ENCODE results near the gene LGI2. TPM values are rescaled to one million over a fixed set of nuclear protein-coding genes. Genes with fewer than 3 reads are reported as not detected.

Gene LGI2
- total and polyA plus RNA-seq, 2 experiments from 2014 or later, result 0.89 to 3.6 TPM

DNA sequence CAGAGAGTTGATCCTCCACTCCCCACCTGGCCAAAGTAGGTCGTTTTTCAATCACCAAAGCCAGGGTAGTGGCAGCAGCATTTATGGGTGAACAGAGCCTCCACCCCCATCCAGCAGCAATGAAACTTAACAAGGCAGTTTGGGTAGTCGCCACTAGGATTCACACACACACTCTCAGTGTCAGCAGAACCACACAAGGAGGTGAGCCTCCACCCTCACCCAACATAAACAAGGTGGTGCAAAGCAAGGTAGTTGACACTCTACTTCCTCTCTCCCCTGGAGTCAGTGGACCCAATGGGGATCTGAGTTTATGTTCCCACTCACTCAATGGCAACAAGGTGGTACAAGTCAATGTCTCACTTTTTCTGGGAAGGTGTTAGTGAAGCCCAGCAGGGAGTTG lies 67.5 kb downstream of the LGI2 start:
- Histone ChIP-seq H3K9me2 (replicated peaks; ENCODE audit: insufficient read depth) (no peaks in the 10 kb centered on the region), H3K4me3 (no peak overlapping the region), H3K36me3 (replicated peaks; ENCODE audit: insufficient read depth, low read depth) (no peaks in the 10 kb centered on the region), H3K4me1 (ENCODE audit: insufficient read depth) (no peaks in the 10 kb centered on the region), H3K27ac (no peak overlapping the region), H3K79me2 (no peaks in the 10 kb centered on the region), H4K20me1 (ENCODE audit: insufficient read depth, poor library complexity, severe bottlenecking) (no peaks in the 10 kb centered on the region), H2AFZ (no peak overlapping the region), H3K9me3 (ENCODE audit: low read depth) (no peaks in the 10 kb centered on the region), H3K27me3 (no peaks in the 10 kb centered on the region), H3K4me2 (no peak overlapping the region)
- 67% methylated on average over 2 of the region's 2 CpGs for WGBS (ENCODE audit: low lambda C conversion rate, missing lambda C conversion rate)
- DNase-seq (ENCODE audit: low spot score), result no peak
- TF ChIP-seq EZH2phosphoT487 (IDR thresholded peaks at IDR 0.05; ENCODE audit: low read depth, severe bottlenecking, unreplicated experiment) (no peak), EZH2 (IDR thresholded peaks at IDR 0.05; ENCODE audit: borderline replicate concordance) (no peak)
- TF ChIP-seq, protein P1, sequence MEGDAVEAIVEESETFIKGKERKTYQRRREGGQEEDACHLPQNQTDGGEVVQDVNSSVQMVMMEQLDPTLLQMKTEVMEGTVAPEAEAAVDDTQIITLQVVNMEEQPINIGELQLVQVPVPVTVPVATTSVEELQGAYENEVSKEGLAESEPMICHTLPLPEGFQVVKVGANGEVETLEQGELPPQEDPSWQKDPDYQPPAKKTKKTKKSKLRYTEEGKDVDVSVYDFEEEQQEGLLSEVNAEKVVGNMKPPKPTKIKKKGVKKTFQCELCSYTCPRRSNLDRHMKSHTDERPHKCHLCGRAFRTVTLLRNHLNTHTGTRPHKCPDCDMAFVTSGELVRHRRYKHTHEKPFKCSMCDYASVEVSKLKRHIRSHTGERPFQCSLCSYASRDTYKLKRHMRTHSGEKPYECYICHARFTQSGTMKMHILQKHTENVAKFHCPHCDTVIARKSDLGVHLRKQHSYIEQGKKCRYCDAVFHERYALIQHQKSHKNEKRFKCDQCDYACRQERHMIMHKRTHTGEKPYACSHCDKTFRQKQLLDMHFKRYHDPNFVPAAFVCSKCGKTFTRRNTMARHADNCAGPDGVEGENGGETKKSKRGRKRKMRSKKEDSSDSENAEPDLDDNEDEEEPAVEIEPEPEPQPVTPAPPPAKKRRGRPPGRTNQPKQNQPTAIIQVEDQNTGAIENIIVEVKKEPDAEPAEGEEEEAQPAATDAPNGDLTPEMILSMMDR (IDR thresholded peaks at IDR 0.05; ENCODE audit: poor library complexity), result no peak

DNA sequence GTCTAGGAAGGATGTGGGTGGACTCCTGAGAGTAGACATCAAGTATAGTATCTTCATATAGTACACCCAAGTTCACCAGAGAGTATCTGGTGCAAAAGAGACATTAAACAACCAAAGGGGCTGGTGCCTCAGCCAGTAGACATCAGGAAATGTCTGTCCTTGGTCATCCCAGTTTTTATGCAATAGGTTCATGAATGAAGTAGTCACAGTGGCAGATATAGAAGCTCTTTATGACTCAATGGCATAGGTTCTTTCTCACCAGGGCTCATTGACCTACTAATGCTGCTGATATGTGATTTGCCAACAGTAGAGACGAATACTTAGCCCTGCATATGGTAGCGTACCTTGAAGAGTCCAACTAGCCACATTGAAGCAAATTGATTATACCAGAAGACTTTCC lies 72.9 kb downstream of the LGI2 start:
- WGBS (ENCODE audit: low lambda C conversion rate, missing lambda C conversion rate), result 84% methylated on average over 2 of the region's 2 CpGs
- Histone ChIP-seq H3K27me3 (no peaks in the 10 kb centered on the region), H4K20me1 (ENCODE audit: insufficient read depth, poor library complexity, severe bottlenecking) (no peaks in the 10 kb centered on the region), H3K9me2 (replicated peaks; ENCODE audit: insufficient read depth) (no peaks in the 10 kb centered on the region), H3K27ac (no peak overlapping the region), H3K9me3 (ENCODE audit: low read depth) (no peaks in the 10 kb centered on the region), H3K4me1 (ENCODE audit: insufficient read depth) (no peaks in the 10 kb centered on the region), H3K4me2 (no peak overlapping the region), H2AFZ (no peak overlapping the region), H3K36me3 (replicated peaks; ENCODE audit: insufficient read depth, low read depth) (no peaks in the 10 kb centered on the region), H3K4me3 (no peak overlapping the region), H3K79me2 (no peaks in the 10 kb centered on the region)
- DNase-seq (ENCODE audit: low spot score), result no peak
- TF ChIP-seq, protein P1 (IDR thresholded peaks at IDR 0.05; ENCODE audit: poor library complexity), result no peak

DNA sequence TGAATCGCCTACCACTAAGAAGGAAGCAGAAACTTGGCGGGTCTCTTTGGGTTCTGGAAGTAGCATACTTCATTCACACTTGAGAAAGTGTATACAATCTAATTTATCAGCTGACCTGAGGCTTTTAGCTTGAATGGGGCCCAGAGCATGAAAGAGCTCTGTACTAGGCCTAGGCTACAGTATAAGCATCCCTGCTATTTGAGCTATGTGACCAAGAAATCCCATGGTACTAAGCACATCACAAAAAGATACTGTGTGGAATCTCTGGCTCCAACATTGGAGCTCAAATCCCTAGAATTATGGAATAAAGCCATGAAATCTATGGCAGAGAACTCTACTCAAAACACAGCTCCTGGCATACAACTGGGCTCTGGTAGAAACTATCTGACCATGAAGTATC lies 74.0 kb downstream of the LGI2 start:
- no peak overlapping the region for H3K4me2 ChIP-seq
- no peak for TF ChIP-seq EZH2phosphoT487 (IDR thresholded peaks at IDR 0.05; ENCODE audit: low read depth, severe bottlenecking, unreplicated experiment)
- TF ChIP-seq, protein P1 (IDR thresholded peaks at IDR 0.05; ENCODE audit: poor library complexity), result no peak
- TF ChIP-seq EZH2 (IDR thresholded peaks at IDR 0.05; ENCODE audit: borderline replicate concordance), result no peak

DNA sequence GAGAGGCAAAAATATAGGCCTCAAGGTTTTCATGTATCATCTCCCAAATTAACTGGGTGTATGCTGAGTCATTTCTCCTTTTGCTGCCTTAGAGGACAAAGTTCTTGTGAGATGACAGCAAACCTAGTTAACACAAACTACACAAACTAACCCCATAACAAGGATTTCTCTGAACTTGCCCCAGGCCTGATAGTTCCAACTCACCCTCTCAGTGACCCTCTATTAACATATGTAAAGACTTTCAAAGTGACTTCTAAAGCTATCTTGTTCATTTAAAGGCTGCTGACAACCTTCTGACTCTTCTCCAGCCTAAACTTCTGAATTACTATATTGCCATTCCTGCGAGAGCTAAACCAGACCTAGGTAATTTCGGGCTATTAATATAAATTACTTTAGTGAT lies 74.7 kb downstream of the LGI2 start:
- H3K27ac ChIP-seq, result no peak overlapping the region
- no peaks in the 10 kb centered on the region for H3K4me1 ChIP-seq (ENCODE audit: insufficient read depth)
- no peaks in the 10 kb centered on the region for H3K27me3 ChIP-seq
- H3K9me3 ChIP-seq (ENCODE audit: low read depth), result no peaks in the 10 kb centered on the region
- 100% methylated on average over 2 of the region's 2 CpGs for WGBS (ENCODE audit: low lambda C conversion rate, missing lambda C conversion rate)
- no peak overlapping the region for H3K4me2 ChIP-seq
- no peak for DNase-seq (ENCODE audit: low spot score)
- H4K20me1 ChIP-seq (ENCODE audit: insufficient read depth, poor library complexity, severe bottlenecking), result no peaks in the 10 kb centered on the region
- no peak overlapping the region for H2AFZ ChIP-seq
- H3K9me2 ChIP-seq (replicated peaks; ENCODE audit: insufficient read depth), result no peaks in the 10 kb centered on the region
- H3K36me3 ChIP-seq (replicated peaks; ENCODE audit: insufficient read depth, low read depth), result no peaks in the 10 kb centered on the region
- H3K4me3 ChIP-seq, result no peak overlapping the region
- TF ChIP-seq EZH2 (IDR thresholded peaks at IDR 0.05; ENCODE audit: borderline replicate concordance) (no peak), EZH2phosphoT487 (IDR thresholded peaks at IDR 0.05; ENCODE audit: low read depth, severe bottlenecking, unreplicated experiment) (no peak)
- TF ChIP-seq, protein P1 (IDR thresholded peaks at IDR 0.05; ENCODE audit: poor library complexity), result no peak
- no peaks in the 10 kb centered on the region for H3K79me2 ChIP-seq

More for the DNA sequence above, 74.0 kb downstream of the LGI2 start:
- H3K79me2 ChIP-seq, result no peaks in the 10 kb centered on the region
- H3K4me1 ChIP-seq (ENCODE audit: insufficient read depth), result no peaks in the 10 kb centered on the region
- H2AFZ ChIP-seq, result no peak overlapping the region
- 89% methylated on average over 2 of the region's 2 CpGs for WGBS (ENCODE audit: low lambda C conversion rate, missing lambda C conversion rate)
- no peaks in the 10 kb centered on the region for H3K9me2 ChIP-seq (replicated peaks; ENCODE audit: insufficient read depth)
- H4K20me1 ChIP-seq (ENCODE audit: insufficient read depth, poor library complexity, severe bottlenecking), result no peaks in the 10 kb centered on the region
- H3K27ac ChIP-seq, result no peak overlapping the region
- H3K9me3 ChIP-seq (ENCODE audit: low read depth), result no peaks in the 10 kb centered on the region
- H3K36me3 ChIP-seq (replicated peaks; ENCODE audit: insufficient read depth, low read depth), result no peaks in the 10 kb centered on the region
- no peak overlapping the region for H3K4me3 ChIP-seq
- DNase-seq (ENCODE audit: low spot score), result no peak
- H3K27me3 ChIP-seq, result no peaks in the 10 kb centered on the region
